GM23248 (cell line): ENCODE measurements around the gene GRIA4.

ENCODE experiments used
- EZH2 ChIP-seq: fragments of 200-600 bp; sonication (generic); IDR thresholded peaks from 2 replicates; pipeline ENCODE4 v1.6.1; 2018; ENCODE audit warnings: antibody characterized with exemption, mild to moderate bottlenecking; ENCODE audit not compliant: insufficient read depth, poor library complexity, severe bottlenecking
- EZH2phosphoT487 ChIP-seq: fragments of 200-600 bp; sonication (generic); IDR thresholded peaks from 2 replicates; pipeline ENCODE4 v1.6.1; 2018; ENCODE audit warnings: antibody characterized with exemption, moderate library complexity, mild to moderate bottlenecking, low read depth; ENCODE audit not compliant: insufficient read depth

DNA sequence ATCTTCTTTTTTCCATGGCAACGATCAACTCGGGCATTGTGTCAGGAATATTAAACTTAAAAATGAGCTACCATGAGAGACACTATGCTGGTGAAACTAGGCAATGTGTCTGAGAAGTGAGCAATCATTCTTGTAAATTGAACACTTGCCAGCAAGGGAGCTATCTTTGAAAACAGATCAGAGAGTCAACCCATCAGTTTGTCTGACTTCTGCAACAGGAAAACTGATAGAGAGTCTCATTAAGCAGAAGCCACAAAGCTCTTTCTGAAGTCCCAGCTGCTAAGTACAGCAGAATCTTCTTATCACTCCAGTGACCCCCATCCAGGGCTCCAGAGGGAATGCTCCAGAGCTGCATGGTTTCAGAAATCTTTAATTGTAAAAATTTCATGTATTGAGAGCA, 297.4 kb downstream of the GRIA4 start:
- TF ChIP-seq EZH2, result no peak
- no peak for TF ChIP-seq EZH2phosphoT487
